Activated CD4-positive, CD25-positive, alpha-beta regulatory T cell treated with anti-CD3 and anti-CD28 coated beads, Interleukin-2, amount 50 U/mL, for 16 hours (primary cell): ENCODE measurements around the gene FRRS1.

Source experiments
- DNase-seq: peaks from one replicate; pipeline ENCODE4 v3.0.0-alpha.2; 2020; ENCODE audit warnings: low read depth, low spot score

The FRRS1 gene

DNA sequence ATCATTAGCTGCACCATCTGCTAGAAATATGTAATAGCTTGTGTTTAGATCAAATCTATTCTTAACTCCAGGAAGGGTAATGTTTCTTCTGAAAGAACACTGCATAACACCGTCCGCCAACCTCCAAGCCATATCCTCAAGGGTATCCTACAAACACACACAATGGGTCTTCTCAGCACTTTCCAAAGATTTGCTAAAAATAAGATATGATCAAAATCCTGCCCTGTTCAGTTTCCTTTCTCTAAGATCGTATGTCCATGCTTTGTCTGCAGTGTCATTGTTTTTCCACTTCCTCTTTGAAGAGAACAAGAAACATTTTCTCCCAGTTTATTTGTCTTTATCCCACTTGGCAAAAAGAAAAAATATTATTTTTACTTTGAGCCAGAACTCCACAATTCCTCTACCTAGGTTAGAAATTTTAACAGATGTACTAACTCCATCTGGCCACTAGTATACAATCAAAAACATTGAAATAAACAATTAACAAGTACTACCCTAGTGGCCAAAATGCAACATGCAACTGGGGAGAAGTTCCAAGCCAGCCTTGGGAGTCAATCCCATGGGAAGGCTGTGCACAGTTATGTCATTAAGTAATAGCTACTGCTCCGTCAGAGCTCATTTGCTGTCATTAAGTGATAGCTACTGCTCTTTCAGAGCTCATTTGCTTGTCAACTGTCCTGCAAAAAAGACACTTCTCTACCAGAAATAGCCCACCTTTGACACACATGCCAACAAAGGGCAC, 37.8 kb downstream of the FRRS1 start:
- DNase-seq: no peak

DNA sequence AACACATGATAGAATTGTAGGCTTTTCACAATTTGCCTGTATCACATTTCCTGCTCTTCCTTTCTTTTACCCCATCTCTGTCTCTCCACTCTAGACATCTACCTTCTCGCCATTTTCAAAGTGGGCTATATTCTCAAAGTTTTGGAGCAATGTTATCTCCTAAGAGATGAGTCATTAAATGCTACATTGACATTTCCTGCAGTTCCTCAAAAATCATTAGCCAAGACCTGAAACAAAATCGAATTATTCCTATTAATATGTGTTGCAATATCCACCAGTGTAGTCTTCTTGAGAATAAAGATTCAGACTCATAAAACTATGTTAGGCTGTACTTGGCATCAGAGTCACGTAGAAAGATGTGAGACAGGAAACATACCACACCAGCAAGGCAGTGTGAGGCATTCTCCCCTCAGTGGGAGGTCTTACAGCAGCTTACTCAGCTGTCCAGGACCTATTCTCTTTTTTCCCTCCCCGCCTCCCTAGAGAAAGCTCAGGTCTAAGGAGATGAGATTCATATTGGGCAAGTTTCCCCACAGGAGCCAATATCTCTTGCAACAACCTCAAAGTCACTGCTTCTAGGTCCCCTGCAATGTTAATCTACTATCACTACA, 38.8 kb downstream of the FRRS1 start:
- no peak for DNase-seq

DNA sequence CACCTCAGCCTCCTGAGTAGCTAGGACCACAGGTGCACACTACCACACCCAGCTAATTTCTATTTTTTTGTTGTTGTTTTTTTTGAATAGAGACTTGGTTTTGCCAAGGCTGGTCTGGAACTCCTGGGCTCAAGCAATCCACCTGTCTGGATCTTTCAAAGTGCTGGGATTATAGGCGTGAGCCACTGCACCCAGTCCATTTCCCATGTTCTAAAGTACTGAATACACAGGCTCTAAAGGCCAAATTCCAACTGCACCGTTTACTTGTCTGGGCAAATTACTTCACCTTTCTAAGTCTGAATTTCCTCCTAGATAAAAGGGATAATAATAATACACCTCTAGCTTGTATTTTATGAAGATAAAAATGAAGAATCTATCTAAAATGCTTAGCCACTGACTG, 39.6 kb downstream of the FRRS1 start:
- no peak for DNase-seq

DNA sequence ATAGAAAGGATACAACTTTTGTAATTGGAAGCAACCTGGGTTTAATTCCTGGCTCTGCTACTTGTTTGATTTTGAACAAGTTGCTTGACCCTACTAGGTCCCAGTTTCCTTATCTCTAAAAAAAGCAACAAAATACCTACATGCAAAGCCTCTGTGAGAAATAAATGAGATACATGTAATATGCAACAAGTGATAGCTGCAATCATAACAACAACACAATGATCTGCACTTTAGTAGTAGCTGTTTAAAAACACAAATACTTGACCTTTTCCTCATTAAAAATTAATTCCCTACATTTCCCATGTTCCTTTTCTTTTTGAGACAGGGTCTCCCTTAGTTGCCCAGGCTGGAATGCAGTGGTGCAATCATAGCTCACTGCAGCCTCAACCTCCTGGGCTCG, 40.0 kb downstream of the FRRS1 start:
- DNase-seq: no peak

DNA sequence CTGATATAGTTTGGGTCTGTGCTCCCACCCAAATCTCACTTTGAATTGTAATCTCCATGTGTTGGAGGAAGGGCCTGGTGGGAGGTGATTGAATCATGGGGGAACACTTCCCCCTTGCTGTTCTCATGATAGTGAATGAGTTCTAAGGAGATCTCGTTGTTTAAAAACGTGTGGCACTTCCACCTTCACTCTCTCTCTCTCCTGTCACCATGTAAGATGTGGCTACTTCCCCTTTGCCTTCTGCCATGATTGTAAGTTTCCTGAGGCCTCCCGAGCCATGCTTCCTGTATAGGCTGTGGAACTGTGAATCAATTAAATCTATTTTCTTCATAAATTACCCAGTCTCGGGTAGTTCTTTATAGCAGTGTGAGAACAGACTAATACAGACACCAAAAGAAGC, 40.4 kb downstream of the FRRS1 start:
- DNase-seq: no peak

DNA sequence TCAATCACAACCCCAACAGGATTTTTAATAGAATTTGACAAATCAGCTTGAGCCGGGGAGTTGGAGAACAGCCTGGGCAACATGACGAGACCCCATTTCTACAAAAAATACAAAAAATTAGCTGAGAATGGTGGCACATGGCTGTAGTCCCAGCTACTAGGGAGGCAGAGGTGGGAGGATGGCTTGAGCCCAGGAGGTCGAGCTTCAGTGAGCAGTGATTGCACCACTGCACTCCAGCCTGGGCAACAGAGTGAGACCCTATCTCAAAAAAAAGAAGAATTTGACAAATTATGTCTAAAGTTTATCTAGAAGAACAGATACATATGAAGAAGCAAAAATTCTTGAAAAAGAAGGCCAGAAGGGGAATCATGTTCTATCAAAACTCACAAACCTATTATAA, 43.2 kb downstream of the FRRS1 start:
- no peak for DNase-seq

DNA sequence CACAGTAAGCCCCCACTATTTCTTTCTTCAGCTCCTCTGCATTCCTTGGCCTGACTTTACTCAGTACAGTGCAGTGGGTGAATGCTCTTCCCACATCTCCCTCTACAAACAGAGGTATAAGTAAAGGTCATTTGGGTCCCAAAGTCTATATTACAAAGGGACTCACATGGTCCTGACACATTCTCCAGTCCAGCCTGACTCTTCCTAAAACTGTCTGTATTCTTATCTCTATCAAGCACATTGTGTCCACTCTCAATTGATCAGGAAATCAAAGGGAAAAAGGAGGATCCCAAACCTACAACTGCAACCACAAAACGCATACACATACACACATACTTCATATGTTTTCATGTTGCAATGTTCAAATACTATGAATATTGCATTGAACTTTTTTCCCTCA, 49.4 kb downstream of the FRRS1 start:
- no peak for DNase-seq

DNA sequence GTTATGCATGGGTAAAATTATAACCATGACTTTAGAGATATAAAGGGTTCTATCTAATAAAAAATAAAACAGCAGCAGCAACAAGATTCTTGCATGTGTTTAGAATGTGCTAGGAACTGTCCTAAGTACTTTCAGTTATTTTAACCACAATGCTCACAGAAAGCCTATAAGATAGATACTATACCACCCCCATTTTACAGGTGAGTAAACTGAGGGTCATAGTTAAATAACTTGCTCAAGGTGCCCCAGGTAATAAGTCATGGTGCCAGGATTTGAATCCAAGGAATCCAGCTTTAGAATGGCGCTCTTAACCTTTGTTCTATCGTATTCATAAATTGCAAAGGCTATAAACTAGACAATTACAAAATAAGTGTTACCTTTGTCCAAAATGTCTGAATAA, 53.4 kb downstream of the FRRS1 start:
- DNase-seq: no peak

DNA sequence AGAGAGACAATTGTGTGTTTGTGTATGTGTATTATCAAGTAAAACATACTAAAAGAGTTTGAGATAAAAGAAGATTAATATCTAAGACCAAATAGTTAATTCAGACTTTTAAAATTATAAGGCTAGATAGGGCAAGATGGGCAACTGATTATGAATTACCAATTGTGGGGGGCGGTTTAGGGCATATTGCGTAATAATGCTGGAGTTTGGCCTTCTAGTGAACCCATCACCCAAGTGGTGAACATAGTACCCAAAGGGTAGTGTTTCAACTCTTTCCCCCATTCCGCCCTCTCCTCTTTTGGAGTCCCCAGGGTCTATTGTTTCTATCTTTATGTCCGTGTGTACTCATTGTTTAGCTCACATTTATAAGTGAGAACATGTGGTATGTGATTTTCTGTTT, 55.4 kb downstream of the FRRS1 start:
- no peak for DNase-seq

DNA sequence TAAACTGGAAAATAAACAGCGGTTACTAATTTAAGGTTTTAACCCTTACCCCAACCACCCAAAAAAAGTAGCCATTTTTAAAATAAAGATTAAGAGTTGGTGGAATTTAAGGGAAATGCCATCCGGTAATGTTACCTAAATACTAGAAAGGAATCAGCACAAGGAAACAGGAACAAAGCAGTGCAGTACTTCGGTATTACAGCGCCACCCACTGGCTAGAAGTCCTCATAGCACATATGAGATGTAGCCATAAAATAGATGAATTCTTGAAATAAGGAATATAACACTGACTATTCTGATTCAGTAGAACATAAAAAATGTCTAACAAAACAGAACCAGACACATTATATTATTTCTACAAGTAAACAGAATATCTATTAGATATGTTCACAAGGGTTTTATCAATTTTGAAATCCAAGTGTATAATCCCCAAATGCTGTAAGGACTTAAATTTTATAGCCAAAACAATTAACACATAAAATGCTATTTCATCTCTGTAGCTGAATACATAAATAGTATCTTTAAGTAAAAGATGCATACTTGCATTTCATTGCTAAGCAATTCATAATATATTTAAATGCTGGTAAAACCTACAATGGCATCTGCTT, 58.8 kb downstream of the FRRS1 start:
- peak; percentile 40 for DNase-seq

DNA sequence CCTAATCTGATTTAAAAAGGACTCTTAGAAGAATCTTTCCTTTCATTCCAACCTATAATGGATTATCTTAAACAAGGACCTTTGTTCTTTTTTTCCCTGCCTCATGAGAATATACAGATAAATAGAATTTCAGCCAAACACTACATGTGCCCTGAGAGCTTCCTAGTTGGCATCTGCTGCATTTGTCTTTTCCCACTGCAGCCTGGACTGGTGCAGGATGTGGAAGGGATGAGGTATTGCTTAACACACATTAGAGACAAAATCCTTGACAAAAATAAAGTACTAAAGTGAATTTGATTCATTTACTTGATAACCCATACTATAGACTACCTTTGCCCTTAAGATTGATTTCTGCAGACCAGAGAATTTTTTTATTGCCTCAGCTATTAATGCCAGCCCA, 61.0 kb downstream of the FRRS1 start:
- no peak for DNase-seq

DNA sequence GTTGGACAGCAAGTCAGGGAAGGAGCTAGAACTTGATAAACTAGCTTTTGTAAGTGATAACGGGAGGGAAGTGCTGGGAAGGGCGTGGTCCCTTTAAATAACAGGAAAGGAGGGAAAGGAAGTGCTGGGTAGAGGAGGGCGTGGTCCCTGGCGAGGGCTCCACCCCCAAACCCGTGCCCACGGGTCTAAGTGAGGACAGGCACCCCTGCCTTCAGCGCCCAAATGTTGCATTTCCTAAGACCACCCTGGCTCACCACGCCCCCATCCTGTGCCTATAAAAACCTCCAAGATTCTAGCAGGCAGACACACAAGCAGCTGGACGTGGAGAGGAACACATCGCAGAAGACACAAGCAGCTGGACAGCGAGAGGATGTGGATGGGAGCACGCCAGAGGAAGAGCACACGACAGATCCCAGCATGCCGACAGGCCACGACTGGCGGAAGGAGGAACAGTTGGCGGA, 62.0 kb downstream of the FRRS1 start:
- no peak for DNase-seq

DNA sequence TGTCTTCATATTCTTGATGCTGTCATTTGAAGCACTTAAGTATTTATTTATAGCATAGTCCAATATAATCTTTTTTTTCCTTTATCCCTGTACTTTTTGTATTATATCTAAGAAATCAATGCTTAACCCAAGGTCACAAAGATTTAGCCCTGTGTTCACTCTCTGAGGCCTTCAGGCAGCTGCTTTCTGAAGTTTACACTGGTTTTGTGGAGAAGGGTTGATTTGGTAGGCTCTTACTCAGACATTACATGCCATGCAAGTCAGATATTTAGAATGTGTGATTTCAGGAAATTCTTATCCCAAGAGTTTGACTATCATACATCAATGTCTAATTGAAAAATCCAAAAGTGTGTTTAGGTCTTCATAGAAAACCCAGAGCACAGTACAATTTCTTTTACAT, 64.2 kb downstream of the FRRS1 start:
- no peak for DNase-seq

DNA sequence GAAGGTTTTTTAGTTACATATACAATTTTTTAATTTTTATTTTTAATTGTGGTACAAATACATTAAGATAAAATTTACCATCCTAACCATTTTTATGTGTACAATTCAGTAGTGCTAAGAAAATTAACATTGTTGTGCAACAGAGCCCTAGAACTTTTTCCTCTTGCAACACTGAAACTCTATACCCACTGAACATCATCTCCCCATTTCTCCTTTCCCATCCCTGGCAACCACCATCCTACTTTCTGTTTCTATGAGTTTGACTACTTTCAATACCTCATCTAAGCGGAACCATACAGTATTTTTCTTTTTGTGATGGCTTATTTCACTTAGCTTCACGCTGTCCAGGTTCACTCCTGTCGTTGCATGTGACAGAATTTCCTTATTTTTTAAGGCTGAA, 66.4 kb downstream of the FRRS1 start:
- DNase-seq: no peak

DNA sequence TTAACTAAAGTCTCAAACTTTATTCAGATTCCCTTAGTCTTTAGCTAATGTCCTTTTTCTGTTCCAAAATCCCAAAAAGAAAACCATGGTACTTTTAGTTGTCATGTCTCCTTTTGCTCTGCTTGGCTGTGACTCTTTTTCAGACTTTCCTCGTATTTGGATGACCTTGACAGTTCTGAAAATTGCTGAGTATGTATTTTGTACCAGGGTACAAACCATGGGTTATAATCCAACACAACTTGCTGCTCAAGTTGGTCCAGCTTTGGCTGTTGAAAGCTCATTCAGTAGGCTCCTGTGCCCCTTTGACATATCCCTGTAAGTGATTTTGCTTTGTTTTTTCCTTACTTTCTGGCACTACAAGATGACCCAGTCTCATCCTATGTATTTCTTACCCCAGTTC, 68.9 kb downstream of the FRRS1 start:
- no peak for DNase-seq

DNA sequence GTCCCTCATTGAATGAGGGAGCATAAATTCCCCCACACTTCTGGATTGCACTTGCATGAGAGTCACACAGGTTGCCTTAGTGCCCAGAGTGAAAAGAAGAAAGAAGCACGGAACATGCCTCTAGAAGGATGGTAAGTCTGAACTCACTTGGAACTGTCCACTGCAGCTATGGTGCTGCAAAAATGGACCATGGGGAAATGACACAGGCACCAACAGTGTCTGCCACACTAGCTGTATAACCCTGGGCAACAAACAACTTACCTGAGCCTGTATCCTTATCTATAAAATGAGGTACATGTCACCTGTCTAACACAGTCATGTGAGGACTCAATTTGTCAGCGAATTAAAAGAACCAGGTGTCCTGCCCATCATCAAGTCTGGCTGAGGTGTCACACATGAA, 69.8 kb downstream of the FRRS1 start:
- DNase-seq: no peak

DNA sequence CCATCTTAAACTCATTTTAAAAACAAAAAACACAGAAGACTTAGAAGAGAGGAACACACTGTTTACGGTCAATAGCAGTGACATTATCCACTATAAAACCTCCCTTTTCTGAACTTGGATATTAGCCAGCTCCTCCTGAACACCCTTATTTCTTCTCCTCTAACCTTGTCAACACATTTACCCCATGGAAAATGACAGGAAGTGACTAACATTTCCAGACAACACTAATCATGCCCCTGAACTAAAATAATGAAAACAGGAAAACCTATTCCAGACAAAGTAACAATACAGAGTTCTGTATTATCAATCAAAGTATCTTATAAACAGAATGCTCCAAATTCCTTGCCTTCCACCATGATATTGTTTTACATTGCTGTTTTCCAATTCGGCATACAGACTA, 75.3 kb downstream of the FRRS1 start:
- no peak for DNase-seq

DNA sequence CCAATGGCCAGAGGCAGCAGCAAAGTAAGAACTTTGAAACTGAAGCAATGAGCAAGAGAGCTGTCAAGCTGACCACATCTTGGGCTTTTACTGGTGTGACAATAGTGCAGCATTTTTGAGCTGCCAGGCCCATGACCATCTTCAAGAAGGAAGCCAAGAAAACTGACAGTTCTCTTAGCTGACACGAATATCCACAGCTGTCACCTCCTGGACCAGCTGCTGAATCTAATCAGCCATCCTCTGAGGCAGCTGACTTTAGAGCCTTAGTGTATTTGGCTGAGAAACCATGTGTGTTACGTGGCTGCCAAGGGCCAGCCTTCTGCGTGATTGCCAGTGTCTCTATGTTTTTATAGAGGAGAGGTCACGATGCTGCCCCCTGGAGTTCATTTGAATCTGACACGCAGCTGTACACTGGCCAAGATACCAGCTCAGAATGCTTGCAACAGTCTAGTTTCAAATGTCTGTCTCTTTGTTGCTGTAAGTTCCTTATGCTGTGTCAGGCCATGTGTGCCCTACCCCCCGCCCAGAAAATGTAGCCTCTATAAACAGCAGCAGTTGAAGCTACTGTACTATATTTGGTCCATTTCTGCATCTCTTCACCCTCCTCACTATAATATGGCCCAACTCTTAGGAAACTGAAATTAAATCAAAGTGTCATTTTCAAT, 80.8 kb downstream of the FRRS1 start:
- no peak for DNase-seq

DNA sequence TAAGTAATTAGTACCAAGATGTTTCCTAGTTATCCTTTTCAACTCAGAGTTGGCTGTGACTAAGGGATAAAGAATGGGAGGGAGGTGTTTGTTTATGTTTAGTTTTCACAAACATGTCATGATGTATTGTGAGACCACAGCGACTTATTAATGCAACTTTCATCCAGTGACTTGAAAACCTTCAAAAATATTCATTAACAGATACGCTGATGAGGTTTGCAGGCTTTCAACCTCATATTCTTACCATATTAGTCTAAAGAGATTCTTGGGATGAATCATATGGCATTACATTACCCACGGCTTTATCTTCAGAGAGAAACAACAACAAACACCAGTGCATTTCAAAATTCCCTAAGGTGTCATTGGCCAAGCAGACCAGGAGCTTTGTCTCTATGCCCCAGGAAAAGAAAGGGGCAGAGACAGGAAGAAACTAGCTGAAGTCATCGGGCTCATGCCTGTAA, 84.1 kb downstream of the FRRS1 start:
- DNase-seq: no peak

DNA sequence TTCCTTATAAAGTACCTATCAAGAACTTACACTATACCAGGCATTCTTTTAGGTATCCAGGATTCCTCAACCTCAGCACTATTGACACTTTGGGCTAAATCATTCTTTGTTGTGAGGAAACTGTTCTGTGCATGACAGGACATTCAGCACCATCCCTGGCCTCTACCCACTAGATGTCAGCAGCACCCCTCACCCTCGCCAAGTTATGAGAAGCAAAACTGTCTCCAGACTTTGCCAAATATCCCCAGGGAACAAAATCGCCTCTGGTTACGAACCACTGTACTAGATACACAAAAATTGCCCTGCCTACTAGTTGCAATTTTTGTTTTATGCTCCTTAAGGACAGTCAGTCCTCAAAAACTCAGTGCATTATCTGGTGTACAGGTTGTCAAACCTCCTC, 84.9 kb downstream of the FRRS1 start:
- DNase-seq: no peak

DNA sequence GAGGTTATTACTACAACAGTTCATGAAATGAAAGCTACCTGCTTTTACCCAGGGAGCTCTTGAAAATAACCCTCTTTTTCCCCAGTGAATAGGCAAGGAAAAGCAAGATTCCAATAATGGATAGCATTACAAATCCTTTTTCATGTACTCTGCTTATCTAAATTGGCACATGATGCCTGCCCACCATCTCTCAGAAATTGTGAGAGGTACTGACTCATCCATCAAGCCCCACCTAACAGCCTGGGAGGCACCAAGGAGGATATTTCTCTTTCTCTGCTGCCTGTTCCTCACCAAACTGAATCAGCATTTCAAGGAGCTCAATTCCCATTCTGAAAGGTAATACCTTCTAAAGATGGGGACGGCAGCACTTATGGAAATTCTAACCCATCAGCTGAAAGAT, 86.2 kb downstream of the FRRS1 start:
- no peak for DNase-seq

DNA sequence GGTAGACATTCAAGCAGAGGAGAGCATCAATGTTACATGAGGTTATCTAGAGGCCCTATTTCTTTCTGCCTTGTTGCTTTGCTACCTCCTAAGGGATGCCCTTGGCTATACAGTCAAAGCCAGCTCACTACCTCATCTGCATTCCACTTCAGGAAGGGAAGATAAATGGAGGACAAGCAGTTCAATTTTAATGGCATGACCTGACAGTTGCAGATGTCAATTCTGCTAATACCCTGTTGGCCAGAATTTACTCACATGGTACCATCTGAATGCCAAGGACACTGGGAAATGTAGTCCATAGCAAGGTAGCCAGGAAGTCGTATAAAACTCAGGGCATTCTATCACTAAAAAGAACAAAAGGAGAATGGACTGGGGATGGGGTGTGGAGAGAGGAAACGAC, 89.0 kb downstream of the FRRS1 start:
- DNase-seq: no peak

DNA sequence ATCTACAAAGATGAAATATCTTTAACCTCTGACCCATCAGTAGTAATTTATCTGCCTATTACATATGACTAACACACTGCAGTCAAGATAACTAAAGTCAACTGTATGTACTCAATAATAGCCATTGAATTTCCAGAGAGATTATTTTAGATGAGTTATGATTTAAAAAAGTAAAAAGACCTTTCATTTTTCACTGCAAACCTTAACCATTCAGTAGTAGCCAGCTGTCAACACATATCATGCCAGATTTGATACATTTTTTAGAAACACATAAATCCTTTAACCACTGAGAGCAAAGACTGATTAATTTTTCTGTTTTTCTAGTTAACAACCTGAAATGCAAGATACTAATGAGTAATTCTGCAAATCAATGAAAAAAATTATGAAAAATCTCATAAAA, 89.6 kb downstream of the FRRS1 start:
- DNase-seq: no peak
